Mucosa of descending colon (tissue), 3 donors: ENCODE results near the gene MIOS. TPM values are rescaled to one million over a fixed set of nuclear protein-coding genes. Genes with fewer than 3 reads are reported as not detected.

Source experiments
- ATAC-seq: fragments of 200-7000 bp; cut with Tn5 transposase; one replicate; pipeline ENCODE4 v1.9.1; 2020; ENCODE audit warnings: mild to moderate bottlenecking, moderate library complexity
- DNase-seq, 3 donors: peaks; one replicate each; pipeline ENCODE4 v3.0.0-alpha.2; 2020
- H3K36me3 ChIP-seq: fragments of 200-600 bp; one replicate; pipeline ENCODE4 v1.8.0; 2021; ENCODE audit warnings: low read depth, mild to moderate bottlenecking
- H3K4me1 ChIP-seq: fragments of 200-600 bp; one replicate; pipeline ENCODE4 v1.8.0; 2021; ENCODE audit warnings: low read depth, mild to moderate bottlenecking
- H3K4me3 ChIP-seq: fragments of 200-600 bp; one replicate; pipeline ENCODE4 v1.8.0; 2021; ENCODE audit warnings: mild to moderate bottlenecking
- H3K9me3 ChIP-seq: fragments of 200-600 bp; one replicate; pipeline ENCODE4 v1.8.0; 2021; ENCODE audit warnings: mild to moderate bottlenecking
- CTCF ChIP-seq: fragments of 200-600 bp; IDR thresholded peaks from one replicate; pipeline ENCODE4 v1.8.0; 2022; ENCODE audit warnings: antibody characterized with exemption, mild to moderate bottlenecking
- intact Hi-C, 2 donors: fragments of 100-400 bp; cut with DNase I in 1 of 2; cut with micrococcal nuclease in 1 of 2; formaldehyde crosslinking; loops; one replicate each; pipeline versions ENCODE4 v1.11.0 to v1.11.1; 2022; cut with DNase I, micrococcal nuclease
- total RNA-seq, 3 donors: library from RNA; stranded (reverse); fragmentation: NEBNext Ultra II Directional in 2 of 3; extraction: Animal tissue kit (Norgen Biotek cat#: 25700) in 2 of 3; gene quantifications; one replicate each; pipeline versions ENCODE4 v1.2.1 to v1.2.4, GENCODE V29; 2021 to 2023
- donor health status: DM: no; HTN: no; CAD: no; lungs with moderate emphysema.
- donor health status: DM: no; HTN: no; CAD: no.
- donor health status: DM: no; HTN: yes; CAD: no.

The MIOS gene
- total RNA-seq, 3 donors from 2014 or later = 21.2 to 26.8 (median 25.5) TPM

GRCh38 chr7:7522421-7522820, 44.3 kb upstream of the MIOS start:
- DNase-seq (no peak), ATAC-seq (no peak)
- H3K9me3 ChIP-seq = no peaks in the 10 kb centered on the region
- H3K4me3 ChIP-seq = no peak overlapping the region
- peaks cover 2% of the 10 kb centered on the region for H3K4me1 ChIP-seq
- intact Hi-C loops = no loop called here
- no peaks in the 10 kb centered on the region for H3K36me3 ChIP-seq
- TF ChIP-seq CTCF = no peak

- intact Hi-C loops = no loop called here
- H3K4me1 ChIP-seq = no peaks in the 10 kb centered on the region
- H3K9me3 ChIP-seq = no peaks in the 10 kb centered on the region
- no peaks in the 10 kb centered on the region for H3K36me3 ChIP-seq
- DNase-seq (no peak), ATAC-seq (no peak)
- H3K4me3 ChIP-seq = no peak overlapping the region
- TF ChIP-seq CTCF = no peak
Observed at GRCh38 chr7:7524121-7524520, 42.6 kb upstream of the MIOS start.

- H3K9me3 ChIP-seq = no peaks in the 10 kb centered on the region
- no peak overlapping the region for H3K4me3 ChIP-seq
- no peaks in the 10 kb centered on the region for H3K4me1 ChIP-seq
- intact Hi-C loops = no loop called here
- DNase-seq = no peak
- no peak for ATAC-seq
- TF ChIP-seq CTCF = no peak
- no peaks in the 10 kb centered on the region for H3K36me3 ChIP-seq
Observed at GRCh38 chr7:7526006-7526405, 40.7 kb upstream of the MIOS start.

- H3K4me1 ChIP-seq = no peaks in the 10 kb centered on the region
- intact Hi-C loops = no loop called here
Observed at GRCh38 chr7:7527047-7527446, 39.6 kb upstream of the MIOS start.

GRCh38 chr7:7529328-7529727, 37.4 kb upstream of the MIOS start:
- no peak for ATAC-seq
- intact Hi-C loops = no loop called here

More at GRCh38 chr7:7527047-7527446, 39.6 kb upstream of the MIOS start:
- ATAC-seq (no peak), DNase-seq (no peak)
- Histone ChIP-seq H3K36me3 (no peaks in the 10 kb centered on the region), H3K9me3 (no peaks in the 10 kb centered on the region), H3K4me3 (no peak overlapping the region)
- TF ChIP-seq CTCF = no peak

More at GRCh38 chr7:7529328-7529727, 37.4 kb upstream of the MIOS start:
- H3K4me1 ChIP-seq = no peaks in the 10 kb centered on the region
- H3K9me3 ChIP-seq = no peaks in the 10 kb centered on the region
- TF ChIP-seq CTCF = no peak
- no peak overlapping the region for H3K4me3 ChIP-seq
- no peaks in the 10 kb centered on the region for H3K36me3 ChIP-seq
- DNase-seq = no peak
